Right atrium auricular region (tissue), 2 donors: ENCODE results near the gene RD3L. TPM values are rescaled to one million over a fixed set of nuclear protein-coding genes. Genes with fewer than 3 reads are reported as not detected.
"Not testable (repeated sequence)": the region's sequence is repeated elsewhere in the genome, so short reads cannot be mapped to it uniquely, and the experiment has no call there.

Experiments
- DNase-seq: peaks from one replicate; pipeline ENCODE4 v3.0.0-alpha.2; 2019; ENCODE audit warnings: low spot score
- H3K27ac ChIP-seq, 2 donors: fragments of 200-600 bp; sonication (generic); 1 replicate in 1 of 2; 2 replicates in 1 of 2; pipeline ENCODE4 v1.5.1; 2016 to 2019
- H3K27me3 ChIP-seq, 2 donors: fragments of 200-600 bp; sonication (generic); one replicate each; pipeline versions ENCODE4 v1.5.1 to v1.6.0; 2017 to 2019
- H3K36me3 ChIP-seq: fragments of 200-600 bp; sonication (generic); one replicate; pipeline ENCODE4 v1.5.1; 2016
- H3K4me1 ChIP-seq, 2 donors: fragments of 200-600 bp; sonication (generic); one replicate each; pipeline versions ENCODE4 v1.5.1 to v1.6.0; 2017 to 2019
- H3K4me3 ChIP-seq, 2 donors: fragments of 200-600 bp; sonication (generic); 1 replicate in 1 of 2; 2 replicates in 1 of 2; pipeline ENCODE4 v1.5.1; 2017 to 2019; ENCODE audit warnings: mild to moderate bottlenecking in 1 of 2, moderate library complexity in 1 of 2
- H3K9me3 ChIP-seq, 2 donors: fragments of 200-600 bp; sonication (generic); one replicate each; pipeline ENCODE4 v1.5.1; 2019
- CTCF ChIP-seq, 2 donors: fragments of 200-600 bp; sonication (generic); IDR thresholded peaks; one replicate each; pipeline ENCODE4 v1.5.1; 2019; ENCODE audit warnings: antibody characterized with exemption in 2 of 2
- total RNA-seq, 2 donors: library from RNA; depleted of rRNA; stranded (reverse); fragments of >200 nt; gene quantifications; one replicate each; pipeline ENCODE4 v1.1.0, GENCODE V29; 2016

The RD3L gene
- total RNA-seq, 2 donors from 2014 or later: 7.6 to 25.2 TPM

- no peaks in the 10 kb centered on the region for H3K27me3 ChIP-seq
These were observed 17.0 kb downstream of the RD3L start for GRCh38 chr14:103925316-103925715.

GRCh38 chr14:103923863-103924262, 18.5 kb downstream of the RD3L start:
- no peak overlapping the region for H3K4me3 ChIP-seq
- no peak for DNase-seq
- H3K4me1 ChIP-seq: peaks cover 0 to 30% of the 10 kb centered on the region in 2 donors
- TF ChIP-seq CTCF (IDR thresholded peaks at IDR 0.05): no peak
- H3K36me3 ChIP-seq: no peaks in the 10 kb centered on the region
- no peaks in the 10 kb centered on the region for H3K9me3 ChIP-seq
- H3K27ac ChIP-seq: peak overlapping the region in 1 of 2 donors; percentile 48
- H3K27me3 ChIP-seq: no peaks in the 10 kb centered on the region

More at GRCh38 chr14:103925316-103925715, 17.0 kb downstream of the RD3L start:
- TF ChIP-seq CTCF (IDR thresholded peaks at IDR 0.05): no peak
- H3K36me3 ChIP-seq: no peaks in the 10 kb centered on the region
- peaks cover 0 to 16% of the 10 kb centered on the region in 2 donors for H3K4me1 ChIP-seq
- no peak overlapping the region for H3K4me3 ChIP-seq
- no peak for DNase-seq
- no peaks in the 10 kb centered on the region for H3K9me3 ChIP-seq
- no peak overlapping the region for H3K27ac ChIP-seq

DNA sequence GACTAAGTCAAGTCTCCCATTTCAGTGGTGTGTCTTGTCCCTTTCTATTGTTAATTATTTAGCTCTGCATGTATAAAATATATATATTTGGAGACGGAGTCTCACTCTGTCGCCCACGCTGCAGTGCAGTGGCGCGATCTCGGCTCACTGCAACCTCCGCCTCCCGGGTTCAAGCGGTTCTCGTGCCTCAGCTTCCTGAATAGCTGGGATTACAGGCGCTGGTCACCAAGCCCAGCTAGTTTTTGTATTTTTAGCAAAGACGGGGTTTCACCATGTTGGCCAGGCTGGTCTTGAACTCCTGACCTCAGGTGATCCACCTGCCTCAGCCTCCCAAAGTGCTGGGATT, 20.5 kb downstream of the RD3L start:
- H3K36me3 ChIP-seq, DNase-seq, H3K27me3 ChIP-seq, H3K9me3 ChIP-seq, H3K27ac ChIP-seq: not testable (repeated sequence)
- H3K4me1 ChIP-seq: peaks cover 0 to 44% of the 10 kb centered on the region in 2 donors
- H3K4me3 ChIP-seq: peak overlapping the region in 1 of 2 donors; percentile 91

DNA sequence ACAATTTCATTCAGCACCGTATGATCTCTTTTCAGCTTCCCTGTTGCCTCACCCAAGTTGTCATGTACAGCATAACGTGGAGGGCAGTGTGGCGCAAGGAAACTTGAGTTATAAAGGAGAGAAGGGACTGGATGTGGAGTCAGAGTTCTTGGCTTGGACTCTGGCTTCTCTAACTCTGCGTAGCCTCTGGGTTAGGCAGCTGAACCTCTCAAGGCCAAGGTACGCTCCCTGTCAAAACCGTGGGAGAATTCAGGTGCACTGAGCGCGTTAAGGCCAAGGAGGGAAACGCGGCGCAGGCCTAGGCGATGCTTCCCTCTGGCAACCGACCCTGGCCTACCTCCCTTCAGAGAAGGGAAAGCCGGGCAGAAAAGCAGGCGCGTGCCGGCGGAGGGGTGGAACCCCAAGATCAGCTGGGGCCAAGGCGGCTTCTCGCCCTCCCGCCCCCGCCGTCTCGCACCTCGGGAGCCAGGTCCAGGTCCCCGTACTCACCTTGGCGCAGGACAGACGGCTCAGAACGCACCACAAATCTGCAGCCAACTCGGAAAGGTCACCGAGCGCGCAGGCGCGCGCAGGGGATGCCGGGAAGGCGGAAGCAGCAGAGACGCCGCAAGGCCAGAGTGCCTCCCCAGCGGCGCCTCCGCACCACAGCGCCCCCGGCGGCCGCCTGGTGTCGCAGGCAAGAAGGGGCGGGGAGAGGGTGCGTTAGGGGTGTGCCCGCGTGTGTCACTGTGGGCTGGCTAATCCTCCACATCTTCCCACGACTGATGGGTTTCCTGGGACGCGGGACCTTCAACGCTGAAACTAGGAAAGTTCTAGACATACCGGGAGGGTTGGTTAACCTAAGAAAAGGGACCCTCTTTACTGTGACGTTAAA, 21.1 kb downstream of the RD3L start:
- H3K36me3 ChIP-seq: no peaks in the 10 kb centered on the region
- no peaks in the 10 kb centered on the region for H3K9me3 ChIP-seq
- H3K4me3 ChIP-seq: peak overlapping the region; percentile 91 to 98
- no peaks in the 10 kb centered on the region for H3K27me3 ChIP-seq
- peak; percentile 89 for DNase-seq
- peak; percentile 94 to 99 for TF ChIP-seq CTCF (IDR thresholded peaks at IDR 0.05)
- peaks cover 0 to 44% of the 10 kb centered on the region in 2 donors for H3K4me1 ChIP-seq
- H3K27ac ChIP-seq: peak overlapping the region; percentile 88 to 91

DNA sequence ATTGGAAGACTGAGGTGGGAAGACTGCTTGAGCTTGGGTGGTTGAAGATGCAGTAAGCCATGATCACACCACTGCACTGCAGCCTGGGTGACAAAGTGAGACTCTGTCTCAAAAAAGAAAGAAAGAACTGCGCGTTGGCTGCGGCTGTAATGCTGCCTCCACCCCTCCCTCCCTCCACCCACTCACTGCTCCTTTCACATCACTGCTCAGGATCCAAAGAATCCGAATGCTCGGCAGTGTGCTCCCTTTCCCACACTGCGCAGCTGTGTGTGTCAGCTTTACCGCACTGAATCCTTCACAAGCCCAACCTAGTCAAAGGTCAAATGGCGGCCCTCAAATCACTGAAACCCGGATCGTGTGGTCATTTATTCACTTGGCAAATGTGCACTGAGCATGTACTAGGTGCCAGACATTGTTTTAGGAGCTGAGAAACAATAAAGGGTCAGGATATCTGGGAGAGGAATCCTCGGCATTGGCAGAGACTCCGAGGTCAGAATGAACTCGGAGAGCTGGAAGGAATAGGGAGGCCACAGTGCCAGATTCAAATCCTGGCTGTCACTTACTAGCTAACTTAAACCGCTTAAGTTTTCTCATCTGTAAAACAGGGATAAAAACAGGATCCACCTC, 25.6 kb downstream of the RD3L start:
- no peak for TF ChIP-seq CTCF (IDR thresholded peaks at IDR 0.05)
- no peaks in the 10 kb centered on the region for H3K9me3 ChIP-seq
- no peak for DNase-seq
- peaks cover 33% of the 10 kb centered on the region for H3K36me3 ChIP-seq
- peaks cover 0 to 36% of the 10 kb centered on the region in 2 donors for H3K4me1 ChIP-seq
- H3K27ac ChIP-seq: no peak overlapping the region
- H3K4me3 ChIP-seq: no peak overlapping the region
- H3K27me3 ChIP-seq: no peaks in the 10 kb centered on the region

- Histone ChIP-seq H3K27me3 (no peaks in the 10 kb centered on the region), H3K4me3 (no peak overlapping the region), H3K4me1 (peaks cover 0 to 32% of the 10 kb centered on the region in 2 donors), H3K9me3 (no peaks in the 10 kb centered on the region), H3K27ac (no peak overlapping the region), H3K36me3 (peaks cover 42% of the 10 kb centered on the region)
- DNase-seq: no peak
- TF ChIP-seq CTCF (IDR thresholded peaks at IDR 0.05): no peak
These were observed 26.7 kb downstream of the RD3L start for GRCh38 chr14:103915616-103916015.
